HG02588 (cell line): Measurements from ENCODE around the gene ERCC3.
A peak's percentile ranks its signal among the peaks of the same experiment; 100 is the strongest.

Experiments used
- ATAC-seq: cut with Tn5 transposase; IDR thresholded peaks from one replicate; pipeline ENCODE4 v1.9.1; 2021; ENCODE audit warnings: mild to moderate bottlenecking, moderate library complexity; ENCODE audit not compliant: unreplicated experiment

ERCC3 gene

DNA sequence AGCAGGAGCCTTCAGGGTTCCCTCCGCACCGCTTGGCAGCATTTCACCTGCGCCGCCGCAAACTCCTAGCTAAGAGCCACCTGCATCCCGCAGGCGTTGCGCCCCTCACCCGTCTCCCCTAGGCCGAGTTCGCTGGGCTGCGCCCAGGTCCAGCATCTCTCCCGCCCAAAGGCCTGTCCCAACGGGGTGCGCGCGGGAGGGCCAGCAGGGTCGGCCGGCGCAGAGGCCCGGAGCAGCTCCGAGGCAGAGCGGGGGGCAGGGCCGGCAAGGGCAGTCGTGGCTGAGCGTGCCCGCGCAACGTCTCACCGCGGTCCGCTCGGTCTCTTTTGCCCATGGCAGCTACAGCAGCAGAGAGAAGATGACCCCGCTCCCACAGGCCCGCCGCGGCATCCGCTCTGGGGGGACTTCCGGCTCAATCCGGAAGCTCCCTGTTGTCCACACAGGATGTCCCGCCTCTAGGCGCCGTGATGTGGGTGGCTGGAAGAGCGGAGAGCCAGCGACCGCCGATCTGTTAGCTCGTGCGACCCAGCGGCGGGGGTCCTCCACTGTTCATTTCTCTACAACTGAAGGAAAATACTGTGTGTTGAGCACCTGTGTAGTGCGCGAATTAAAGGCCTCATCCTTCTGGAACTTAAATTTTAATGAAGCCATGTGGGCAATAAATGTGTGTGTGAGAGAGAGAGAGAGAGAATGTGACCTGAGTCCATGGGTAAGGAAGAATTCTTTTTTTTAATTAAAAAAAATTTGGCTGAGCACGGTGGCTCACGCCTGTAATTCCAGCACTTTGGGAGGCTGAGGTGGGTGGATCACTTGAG lies at the start of gene ERCC3:
Gene ERCC3 (minus strand): TSS at position 397 of the 815 bp plus-strand sequence. CDS start 63 bp downstream, at position 334.
- ATAC-seq = peak; percentile 98

- no peak for ATAC-seq
These were observed 49.3 kb upstream of the ERCC3 start for GRCh38 chr2:127343277-127343676.

- no peak for ATAC-seq
These were observed 48.2 kb upstream of the ERCC3 start for GRCh38 chr2:127342101-127342500.

DNA sequence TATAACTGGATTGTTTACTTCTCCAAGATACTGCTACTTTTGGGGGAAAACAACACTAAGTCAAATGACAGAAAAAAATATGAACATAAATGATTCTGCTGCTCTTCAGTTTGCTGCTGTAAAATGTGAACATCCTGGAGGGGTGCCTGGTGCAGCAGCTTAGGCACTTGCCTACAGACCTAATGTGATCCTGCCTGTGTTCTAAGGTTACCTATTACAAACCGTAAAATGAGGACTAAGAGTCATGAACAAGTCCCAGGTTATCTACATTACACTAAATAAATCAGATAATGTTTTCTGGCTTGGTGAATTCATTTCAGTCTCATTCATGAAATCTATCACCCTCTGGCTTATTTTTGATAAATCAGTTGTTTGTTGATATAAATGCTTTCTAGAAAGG lies 38.4 kb upstream of the ERCC3 start:
- ATAC-seq = no peak

DNA sequence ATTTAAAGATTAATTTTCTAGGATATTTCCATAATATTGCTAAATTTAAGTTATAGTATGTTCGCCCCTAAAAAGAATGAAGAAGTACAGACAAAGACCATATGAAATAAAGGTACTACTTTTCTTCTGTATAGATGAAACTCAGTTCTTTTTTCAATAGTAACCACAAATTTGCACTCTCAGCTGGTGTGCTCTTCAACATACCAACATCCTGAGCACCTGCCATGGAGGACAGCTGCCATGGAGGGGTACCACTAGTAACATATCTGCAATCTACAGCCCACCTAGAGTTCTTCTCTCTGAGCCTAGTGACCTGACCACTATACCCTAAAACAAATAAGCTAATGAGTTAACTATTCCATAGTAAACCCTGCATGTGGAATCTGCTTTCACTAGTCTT lies 36.8 kb upstream of the ERCC3 start:
- ATAC-seq = peak; percentile 63

GRCh38 chr2:127326289-127326945 lies 32.5 kb upstream of the ERCC3 start:
- no peak for ATAC-seq

DNA sequence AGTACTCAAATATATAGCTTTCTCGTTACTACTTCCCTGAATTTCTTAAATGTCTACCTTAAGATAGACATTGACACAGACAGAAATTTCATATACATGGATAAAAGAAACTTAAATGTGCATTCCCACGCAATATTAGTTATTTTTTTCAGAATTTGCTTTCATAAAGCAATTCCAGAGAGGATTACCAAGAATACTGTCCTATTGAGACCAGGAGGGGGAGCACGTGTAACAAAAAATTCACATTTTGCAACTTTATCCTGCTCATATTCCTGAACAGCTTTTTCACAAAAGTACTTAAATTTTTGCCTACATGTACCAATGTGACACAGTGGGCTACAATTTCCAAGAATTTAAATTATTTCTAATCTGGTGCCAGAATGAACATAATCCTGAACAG lies 30.7 kb upstream of the ERCC3 start:
- no peak for ATAC-seq

DNA sequence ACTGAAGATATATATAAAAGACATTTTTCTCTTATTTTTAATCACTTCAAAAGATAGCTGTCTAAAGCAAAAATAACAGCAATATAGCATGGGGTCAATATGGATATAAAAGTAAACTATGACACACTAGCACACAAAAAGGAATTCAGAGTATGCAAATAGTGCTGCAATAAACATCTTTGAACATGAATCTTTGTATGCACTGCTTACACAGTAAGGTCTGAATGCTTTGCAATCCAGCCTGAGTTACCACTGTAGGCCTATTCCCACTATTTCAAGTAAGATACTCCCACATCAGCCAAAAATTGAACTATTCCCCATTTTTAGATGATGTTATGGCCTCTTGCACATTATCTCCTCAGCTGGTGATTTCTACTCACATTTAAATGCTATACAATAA lies 27.4 kb upstream of the ERCC3 start:
- no peak for ATAC-seq

DNA sequence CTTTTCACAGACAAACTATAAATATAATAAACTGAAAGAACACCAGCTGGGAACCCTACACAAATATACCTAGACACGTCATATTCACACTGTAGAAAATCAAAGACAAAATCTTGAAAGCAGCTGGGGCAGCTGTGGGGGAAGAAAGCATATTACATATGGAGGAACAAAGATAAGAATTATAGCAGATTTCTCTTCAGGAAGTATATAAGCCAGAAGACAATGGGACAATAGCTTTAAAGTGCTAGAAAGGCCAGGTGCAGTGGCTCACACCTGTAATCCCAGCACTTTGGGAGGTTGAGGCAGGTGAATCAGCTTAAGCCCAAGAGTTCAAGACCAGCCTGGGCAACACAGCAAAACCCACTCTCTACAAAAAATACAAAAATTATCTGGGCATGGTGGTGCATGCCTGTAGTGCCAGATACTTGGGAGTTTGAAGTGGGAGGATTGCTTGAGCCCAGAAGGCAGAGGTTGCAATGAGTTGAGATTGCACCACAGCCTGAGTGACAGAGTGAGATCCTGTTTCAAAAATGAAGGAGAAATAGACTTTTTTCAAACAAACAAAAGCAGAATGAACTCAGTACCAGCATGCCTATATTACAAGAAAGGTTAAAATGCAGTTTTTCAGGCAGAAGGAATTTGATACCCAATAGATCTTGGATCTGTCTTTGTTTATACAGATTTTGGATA lies 26.8 kb upstream of the ERCC3 start:
- no peak for ATAC-seq

- ATAC-seq = no peak
These were observed 26.1 kb upstream of the ERCC3 start for GRCh38 chr2:127320067-127320466.

DNA sequence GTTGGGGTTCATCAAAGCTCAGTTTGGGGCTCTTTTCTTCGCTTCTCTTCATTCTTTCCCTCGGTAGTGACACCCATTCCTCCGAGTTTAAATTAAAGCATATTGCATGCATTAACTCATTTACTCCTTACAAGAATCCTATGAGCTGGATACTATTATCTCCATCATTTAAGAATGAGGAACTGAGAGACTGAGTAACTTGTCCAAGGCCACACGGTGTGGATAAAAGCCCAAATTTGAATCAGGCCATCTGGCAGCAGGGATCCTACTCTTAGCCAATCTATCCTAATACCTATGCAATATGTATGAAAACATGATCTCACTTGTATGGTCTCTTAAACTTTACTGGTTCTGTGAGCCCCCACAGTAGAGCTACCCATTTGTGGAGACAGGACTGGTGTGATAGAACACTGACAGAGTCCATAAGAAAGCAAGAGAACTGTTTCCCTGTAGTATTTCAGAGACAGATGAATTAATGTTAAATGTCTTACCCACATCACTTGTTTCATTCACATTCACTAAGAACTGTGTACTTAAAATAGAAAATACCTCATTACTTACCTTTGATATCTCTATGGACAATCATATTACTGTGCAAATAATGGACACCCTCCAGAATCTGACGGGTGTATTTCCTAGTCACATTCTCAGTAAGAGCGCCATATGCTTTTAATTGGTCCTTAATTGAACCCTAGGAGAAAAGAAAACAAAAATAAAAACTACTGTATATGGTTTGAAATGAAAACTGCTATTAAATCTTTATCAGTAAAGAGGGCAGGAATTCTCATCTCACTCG lies 20.4 kb upstream of the ERCC3 start:
- no peak for ATAC-seq

GRCh38 chr2:127313406-127313805 lies 19.5 kb upstream of the ERCC3 start:
- ATAC-seq = peak; percentile 98

- no peak for ATAC-seq
These were observed 17.0 kb upstream of the ERCC3 start for GRCh38 chr2:127310980-127311379.

- ATAC-seq = no peak
These were observed 15.5 kb upstream of the ERCC3 start for GRCh38 chr2:127309468-127309867.

DNA sequence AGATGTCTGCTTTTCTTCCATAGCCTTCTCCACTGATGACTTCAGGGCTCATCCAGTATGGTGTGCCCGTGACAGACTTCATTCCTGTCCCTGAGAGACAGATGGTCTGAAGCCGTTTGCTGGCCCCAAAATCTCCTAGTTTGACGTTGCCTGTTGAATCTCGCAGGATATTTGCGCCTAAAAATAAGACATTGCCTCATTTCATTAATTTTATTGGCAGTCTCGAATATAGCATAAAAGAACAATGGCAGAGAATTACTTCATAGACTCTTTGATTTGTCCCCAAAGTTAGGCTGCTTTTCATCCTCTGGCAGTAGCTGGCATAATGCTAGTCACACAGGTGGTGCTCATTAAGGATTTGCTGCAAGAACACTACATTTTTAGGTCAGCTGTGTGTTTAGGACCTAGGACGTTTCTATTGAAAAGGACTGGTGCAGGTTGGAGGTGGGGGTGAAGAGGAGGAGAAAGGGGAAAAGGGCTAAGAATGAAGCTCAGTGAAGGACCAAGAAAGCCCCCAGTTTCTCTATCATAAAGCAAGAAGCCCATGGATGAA lies 14.7 kb upstream of the ERCC3 start:
- no peak for ATAC-seq

DNA sequence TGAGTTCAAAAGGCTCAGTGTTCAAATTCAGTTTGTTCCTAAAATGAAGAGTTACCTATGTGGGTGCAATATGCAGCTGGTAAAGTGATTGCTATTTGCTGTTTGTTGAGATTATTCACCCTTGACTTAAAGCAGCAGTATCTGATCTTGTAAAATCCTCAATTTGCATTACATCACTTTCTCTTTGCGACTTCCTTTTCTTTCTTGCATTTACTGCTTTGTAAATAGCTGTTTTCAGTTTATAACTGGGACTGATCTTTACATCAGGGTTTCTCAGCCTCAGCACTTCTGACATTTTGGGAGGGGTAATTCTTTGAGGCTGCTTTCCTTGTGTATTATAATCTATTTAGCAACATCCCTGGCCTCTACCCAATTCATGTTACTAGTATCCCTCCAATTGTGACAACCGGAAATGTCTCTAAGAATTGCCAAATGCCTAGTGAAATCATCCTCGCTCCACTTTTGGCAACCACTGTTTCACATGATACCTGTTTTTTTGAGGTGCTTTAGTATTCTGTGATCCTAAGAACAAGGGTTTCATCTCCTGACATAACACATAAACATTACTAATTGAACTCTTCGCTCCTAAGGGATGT lies 12.1 kb upstream of the ERCC3 start:
- ATAC-seq = no peak

GRCh38 chr2:127302168-127302567 lies 8.2 kb upstream of the ERCC3 start:
- no peak for ATAC-seq

GRCh38 chr2:127293386-127293747 lies 577 bp downstream of the ERCC3 start:
- ATAC-seq = no peak

GRCh38 chr2:127288274-127288673 lies 5.7 kb downstream of the ERCC3 start:
- ATAC-seq = no peak

DNA sequence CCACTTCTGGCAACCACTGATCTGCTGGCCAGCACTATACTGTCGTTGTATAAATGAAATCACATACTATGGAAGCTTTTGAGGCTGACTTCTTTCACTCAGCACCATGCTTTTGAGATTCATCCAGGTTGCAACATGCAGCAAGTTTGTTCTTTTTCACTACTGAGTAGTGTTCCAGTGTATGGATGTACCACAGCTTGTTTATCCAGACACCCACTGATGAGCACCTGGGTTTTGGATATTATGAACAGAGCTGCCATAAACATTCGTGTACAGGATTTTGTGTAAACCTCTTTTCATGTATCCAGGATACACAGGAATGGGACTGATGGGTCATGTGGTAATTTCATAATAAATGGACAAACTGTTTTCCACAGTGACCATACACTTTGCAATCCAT lies 10.7 kb downstream of the ERCC3 start:
- ATAC-seq = no peak
